H7 (cell line): ENCODE measurements around the gene CPA4. TPM values are rescaled to one million over a fixed set of nuclear protein-coding genes. Genes with fewer than 3 reads are reported as not detected.

ENCODE experiments used
- DNase-seq: peaks from one replicate; pipeline ENCODE4 v3.0.0; 2012
- H3K27me3 ChIP-seq: 2 replicates; pipeline ENCODE4 v1.6.0; 2011; ENCODE audit warnings: mild to moderate bottlenecking, low read length; ENCODE audit not compliant: control insufficient read depth, insufficient read depth
- H3K36me3 ChIP-seq: replicated peaks from 2 replicates; pipeline ENCODE4 v1.5.1; 2011; ENCODE audit warnings: low read length; ENCODE audit not compliant: control insufficient read depth, insufficient read depth
- H3K4me3 ChIP-seq: 2 replicates; pipeline ENCODE4 v1.5.1; 2011; ENCODE audit warnings: low read depth, mild to moderate bottlenecking, control low read depth, low read length, moderate library complexity; ENCODE audit not compliant: insufficient read depth
- total RNA-seq: library from RNA; depleted of rRNA; stranded (reverse); fragments of >200 nt; shearing (Covaris generic); gene quantifications from 2 replicates; pipeline ENCODE4 v1.2.3, GENCODE V29; 2014; rRNA removed

The CPA4 gene
- total RNA-seq, 1 experiment from 2014 or later = not detected

DNA sequence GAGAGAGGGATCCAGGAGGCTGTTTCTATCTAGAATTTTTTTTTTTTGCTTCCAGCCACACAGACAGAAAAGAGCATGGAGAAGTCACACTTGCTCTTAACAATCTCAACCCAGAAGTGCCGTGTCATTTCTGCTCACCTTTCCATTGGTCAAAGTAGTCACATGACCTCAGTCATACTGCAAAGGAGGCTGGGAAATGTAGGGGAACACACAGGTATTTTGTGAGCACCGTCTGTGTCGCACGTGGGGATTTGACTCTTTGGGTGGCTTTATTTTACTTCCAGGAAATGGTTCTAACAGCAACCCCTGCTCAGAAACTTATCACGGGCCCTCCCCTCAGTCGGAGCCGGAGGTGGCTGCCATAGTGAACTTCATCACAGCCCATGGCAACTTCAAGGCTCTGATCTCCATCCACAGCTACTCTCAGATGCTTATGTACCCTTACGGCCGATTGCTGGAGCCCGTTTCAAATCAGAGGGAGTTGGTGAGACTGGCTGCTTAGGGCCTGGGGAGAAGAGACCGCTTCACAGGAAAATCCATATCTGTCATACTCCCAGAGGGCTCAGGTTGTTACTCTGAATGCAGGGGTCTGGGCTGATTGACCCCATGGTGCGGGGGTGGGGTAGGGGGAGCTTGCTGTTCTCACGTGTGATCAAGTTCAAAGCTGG is 74.3 kb downstream of the CPA4 start:
- H3K36me3 ChIP-seq = no peaks in the 10 kb centered on the region
- DNase-seq = no peak
- no peak overlapping the region for H3K4me3 ChIP-seq
- H3K27me3 ChIP-seq = no peaks in the 10 kb centered on the region

DNA sequence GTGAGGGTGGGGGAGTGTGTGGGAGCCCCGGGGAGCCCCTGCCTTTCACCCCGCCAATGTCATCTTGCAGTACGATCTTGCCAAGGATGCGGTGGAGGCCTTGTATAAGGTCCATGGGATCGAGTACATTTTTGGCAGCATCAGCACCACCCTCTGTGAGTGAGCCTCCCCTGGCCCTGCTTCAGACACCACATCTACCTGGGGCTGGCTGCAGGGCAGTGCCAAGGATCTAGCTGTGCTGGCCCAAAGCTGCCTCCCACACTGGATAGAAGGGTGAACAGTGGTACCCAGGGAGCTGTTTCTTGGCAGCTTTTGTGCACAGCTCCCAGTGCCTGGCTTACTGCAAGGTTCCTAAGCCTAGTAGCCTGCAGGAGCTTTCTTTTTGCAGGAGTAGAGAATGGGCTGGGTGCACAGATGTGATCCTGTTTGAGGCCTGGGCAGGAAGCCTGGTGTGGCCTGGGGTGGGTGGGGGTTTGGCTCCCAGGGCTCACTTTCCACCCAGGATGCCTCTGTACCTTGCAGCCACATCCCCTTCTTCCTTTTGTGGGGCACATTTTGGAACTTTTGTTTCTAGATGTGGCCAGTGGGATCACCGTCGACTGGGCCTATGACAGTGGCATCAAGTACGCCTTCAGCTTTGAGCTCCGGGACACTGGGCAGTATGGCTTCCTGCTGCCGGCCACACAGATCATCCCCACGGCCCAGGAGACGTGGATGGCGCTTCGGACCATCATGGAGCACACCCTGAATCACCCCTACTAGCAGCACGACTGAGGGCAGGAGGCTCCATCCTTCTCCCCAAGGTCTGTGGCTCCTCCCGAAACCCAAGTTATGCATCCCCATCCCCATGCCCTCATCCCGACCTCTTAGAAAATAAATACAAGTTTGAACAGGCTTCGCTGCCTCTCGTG is 75.1 kb downstream of the CPA4 start:
- no peak for DNase-seq
- no peaks in the 10 kb centered on the region for H3K36me3 ChIP-seq
- no peak overlapping the region for H3K4me3 ChIP-seq
- H3K27me3 ChIP-seq = no peaks in the 10 kb centered on the region

DNA sequence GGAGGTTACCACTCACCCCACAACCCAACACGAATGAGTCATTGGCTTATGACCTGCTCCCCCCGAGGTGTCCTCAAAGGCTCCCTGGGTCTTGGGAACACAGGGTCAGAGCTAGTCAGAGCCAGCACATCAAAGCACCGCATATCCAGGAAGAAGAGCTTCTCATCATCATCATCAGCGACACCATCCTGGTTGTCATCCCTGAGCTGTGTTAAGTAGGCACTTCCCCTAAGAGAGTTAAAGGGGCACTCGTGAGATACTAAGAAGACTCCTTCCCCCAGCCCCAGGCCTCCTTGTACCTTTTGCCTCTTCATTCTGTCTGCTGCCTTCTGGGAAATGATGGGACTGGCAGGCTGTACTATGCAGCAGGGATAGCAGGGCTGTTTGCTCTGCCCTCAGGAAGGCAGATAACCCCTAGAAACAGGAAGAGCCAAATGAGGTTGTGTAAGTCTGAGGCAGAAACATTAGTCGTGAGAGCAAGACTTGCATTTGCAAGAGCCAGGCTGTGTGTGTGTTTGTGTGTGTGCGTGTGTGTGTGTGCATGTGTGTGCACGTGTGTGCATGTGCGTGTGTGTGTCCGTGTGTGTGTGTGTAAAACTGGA is 76.2 kb downstream of the CPA4 start:
- H3K4me3 ChIP-seq = no peak overlapping the region
- DNase-seq = no peak
- no peaks in the 10 kb centered on the region for H3K36me3 ChIP-seq
- no peaks in the 10 kb centered on the region for H3K27me3 ChIP-seq

DNA sequence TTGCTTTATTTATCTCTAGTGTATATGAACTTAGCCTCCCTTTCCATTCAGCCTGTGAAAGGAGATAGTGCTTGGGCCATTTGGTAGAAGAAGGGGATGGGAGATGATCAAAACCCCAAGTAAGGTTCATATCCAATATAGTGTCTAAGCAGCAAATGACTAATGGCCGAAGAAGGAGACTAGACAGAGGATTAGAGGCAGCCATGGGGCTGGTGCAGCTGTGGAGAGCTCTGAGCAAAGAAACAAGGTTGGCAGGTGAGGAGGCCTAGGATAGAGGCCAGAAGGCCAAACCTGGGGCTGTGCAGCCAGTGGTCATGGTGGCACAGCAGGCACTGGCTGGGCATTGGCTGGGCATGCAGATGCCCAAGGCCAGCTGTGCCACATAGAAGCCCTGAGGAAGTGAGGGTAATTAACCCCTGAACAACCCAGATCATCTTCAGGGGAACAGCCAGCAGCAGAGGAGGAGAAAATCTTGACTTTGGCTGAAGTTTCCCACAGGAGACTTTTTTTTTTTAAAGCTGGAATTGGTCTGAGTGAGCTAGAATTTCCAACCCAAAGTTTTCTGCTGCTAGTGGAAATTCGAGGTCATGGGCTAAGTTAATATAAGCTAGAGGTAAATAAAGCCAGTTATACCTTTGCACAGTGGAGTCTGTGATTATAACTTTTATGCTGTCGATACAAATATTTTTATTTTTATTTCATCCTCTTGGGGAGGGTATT is 77.0 kb downstream of the CPA4 start:
- no peaks in the 10 kb centered on the region for H3K27me3 ChIP-seq
- H3K4me3 ChIP-seq = no peak overlapping the region
- no peak for DNase-seq
- H3K36me3 ChIP-seq = no peaks in the 10 kb centered on the region

DNA sequence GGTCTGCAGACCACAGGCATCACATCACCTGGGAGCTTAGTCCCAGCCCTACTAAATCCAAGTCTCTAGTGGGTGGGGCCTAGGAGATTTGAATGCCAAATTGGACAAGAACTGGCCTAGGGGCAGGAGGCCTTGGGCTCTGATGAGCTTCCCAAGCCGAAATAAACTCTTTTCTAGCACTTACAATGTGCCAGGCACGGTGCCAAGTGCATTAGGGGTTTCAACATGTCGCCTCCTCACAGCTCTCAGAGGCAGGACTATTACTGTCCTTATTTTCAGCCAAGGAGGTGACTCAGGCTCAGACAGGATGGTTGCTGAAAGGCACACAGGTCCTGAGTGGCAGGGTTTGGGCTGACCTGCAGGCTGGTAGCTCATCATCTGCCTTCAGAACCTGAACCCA is 78.1 kb downstream of the CPA4 start:
- Histone ChIP-seq H3K4me3 (no peak overlapping the region), H3K36me3 (no peaks in the 10 kb centered on the region), H3K27me3 (no peaks in the 10 kb centered on the region)
- DNase-seq = no peak

DNA sequence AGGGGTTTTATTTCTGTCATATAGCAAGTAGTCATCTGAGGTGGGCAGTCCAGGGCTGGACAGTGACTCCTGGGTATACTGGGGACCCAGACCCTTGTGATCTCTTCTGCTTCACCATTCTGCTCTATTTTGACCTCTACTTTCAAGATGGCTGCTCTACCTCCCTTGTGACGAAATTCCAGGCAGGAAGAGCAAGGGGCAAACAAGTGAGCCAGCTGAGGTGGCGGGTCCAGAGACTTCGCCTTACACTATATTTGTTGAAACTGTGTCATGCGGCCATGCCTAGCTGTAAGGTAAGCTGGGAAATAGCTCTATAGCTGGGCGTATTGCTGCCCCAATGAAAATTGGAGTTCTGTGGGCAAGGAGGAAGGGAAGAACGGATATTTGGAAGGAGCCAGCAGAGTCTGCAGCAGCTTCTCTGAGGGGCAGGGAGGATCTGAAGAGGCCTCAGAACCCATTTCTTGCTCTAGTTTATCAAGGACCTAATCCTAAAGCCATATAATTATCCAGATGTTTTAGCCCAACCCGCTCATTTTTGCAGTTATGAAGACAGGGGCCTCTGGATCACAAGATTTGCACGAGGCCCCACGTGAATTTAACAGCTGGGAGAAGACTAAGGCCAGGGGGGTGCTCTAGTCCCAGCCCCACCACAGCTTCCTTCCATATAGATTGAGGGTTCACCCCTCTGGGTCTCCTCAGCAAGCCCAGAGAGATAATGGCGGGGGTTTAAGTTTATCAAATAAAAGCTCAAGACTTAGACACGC is 79.6 kb downstream of the CPA4 start:
- no peak for DNase-seq
- H3K27me3 ChIP-seq = no peaks in the 10 kb centered on the region
- no peak overlapping the region for H3K4me3 ChIP-seq
- no peaks in the 10 kb centered on the region for H3K36me3 ChIP-seq

Other genes starting within 250 kb of the CPA4 start
- gene ZC3HC1, start 241.8 kb upstream of the CPA4 start, total RNA-seq = 49.9 and 57.9 TPM in 2 replicates
- 13.9 and 15.5 TPM in 2 replicates for gene KLHDC10, start 222.6 kb upstream of the CPA4 start, total RNA-seq
- 25.1 and 25.5 TPM in 2 replicates for gene TMEM209, start 87.8 kb upstream of the CPA4 start, total RNA-seq
- gene SSMEM1, start 85.3 kb upstream of the CPA4 start, total RNA-seq = not detected in 2 replicates
- gene CPA2, start 26.3 kb upstream of the CPA4 start, total RNA-seq = not detected in 2 replicates
- 0.24 TPM in 1 of 2 replicates, not detected in the other for gene CPA5, start 51.7 kb downstream of the CPA4 start, total RNA-seq
- gene CPA1, start 87.3 kb downstream of the CPA4 start, total RNA-seq = 0.17 TPM in 1 of 2 replicates, not detected in the other
- 6.9 and 8.1 TPM in 2 replicates for gene CEP41, start 147.9 kb downstream of the CPA4 start, total RNA-seq
- gene MEST, start 198.9 kb downstream of the CPA4 start, total RNA-seq = 154 and 166 TPM in 2 replicates